ENCODE results near the gene TRMT5.

DNA sequence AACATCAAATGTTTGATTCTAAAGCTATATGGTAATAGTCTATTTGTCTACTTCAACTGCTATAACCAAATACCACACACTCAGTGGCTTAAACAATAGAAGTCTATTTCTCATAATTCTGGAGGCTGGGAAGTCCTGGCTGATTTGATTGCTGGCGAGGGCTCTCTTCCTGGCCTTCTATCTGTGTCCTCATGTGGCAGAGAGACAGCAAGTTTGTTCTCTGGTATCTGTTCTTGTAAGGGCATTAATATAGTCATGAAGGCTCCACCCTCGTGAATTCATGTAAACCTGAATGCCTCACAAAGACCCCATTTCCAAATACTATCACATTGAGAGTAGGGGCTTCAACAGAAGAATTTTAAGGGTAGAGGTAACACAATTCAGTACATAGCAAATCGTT, 34.1 kb downstream of the TRMT5 start:
- TF ChIP-seq, protein P1, sequence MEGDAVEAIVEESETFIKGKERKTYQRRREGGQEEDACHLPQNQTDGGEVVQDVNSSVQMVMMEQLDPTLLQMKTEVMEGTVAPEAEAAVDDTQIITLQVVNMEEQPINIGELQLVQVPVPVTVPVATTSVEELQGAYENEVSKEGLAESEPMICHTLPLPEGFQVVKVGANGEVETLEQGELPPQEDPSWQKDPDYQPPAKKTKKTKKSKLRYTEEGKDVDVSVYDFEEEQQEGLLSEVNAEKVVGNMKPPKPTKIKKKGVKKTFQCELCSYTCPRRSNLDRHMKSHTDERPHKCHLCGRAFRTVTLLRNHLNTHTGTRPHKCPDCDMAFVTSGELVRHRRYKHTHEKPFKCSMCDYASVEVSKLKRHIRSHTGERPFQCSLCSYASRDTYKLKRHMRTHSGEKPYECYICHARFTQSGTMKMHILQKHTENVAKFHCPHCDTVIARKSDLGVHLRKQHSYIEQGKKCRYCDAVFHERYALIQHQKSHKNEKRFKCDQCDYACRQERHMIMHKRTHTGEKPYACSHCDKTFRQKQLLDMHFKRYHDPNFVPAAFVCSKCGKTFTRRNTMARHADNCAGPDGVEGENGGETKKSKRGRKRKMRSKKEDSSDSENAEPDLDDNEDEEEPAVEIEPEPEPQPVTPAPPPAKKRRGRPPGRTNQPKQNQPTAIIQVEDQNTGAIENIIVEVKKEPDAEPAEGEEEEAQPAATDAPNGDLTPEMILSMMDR (IDR thresholded peaks at IDR 0.05): no peak
- TF ChIP-seq POLR2A (IDR thresholded peaks at IDR 0.05): no peak
